ENCODE data around the gene ORC6. TPM values are rescaled to one million over a fixed set of nuclear protein-coding genes. Genes with fewer than 3 reads are reported as not detected.

The ORC6 gene
- total RNA-seq, 8 experiments from 2014 or later, result 2.8 to 39.8 (median 5.9) TPM

DNA sequence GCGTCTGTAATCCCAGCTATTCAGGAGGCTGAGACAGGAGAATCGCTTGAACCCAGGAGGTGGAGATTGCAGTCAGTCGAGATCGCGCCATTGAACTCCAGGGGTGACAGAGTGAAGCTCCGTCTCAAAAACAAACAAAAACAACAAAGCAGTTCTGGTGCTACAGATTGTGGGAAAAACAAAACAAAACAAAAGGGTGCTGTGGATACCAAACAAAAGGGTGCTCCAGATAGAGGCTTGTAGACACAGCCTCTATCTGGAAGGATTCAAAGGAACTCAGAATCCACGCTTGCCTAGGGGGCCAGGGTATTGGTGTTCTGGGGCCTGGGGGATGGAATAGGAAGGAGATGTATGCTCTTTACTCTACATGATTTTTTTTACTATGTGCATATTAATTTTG lies 56.2 kb downstream of the ORC6 start:
- Histone ChIP-seq H3K4me3 (no peak overlapping the region), H3K27ac (no peak overlapping the region), H3K4me1 (replicated peaks in 1 of 2) (peaks cover 0 to 16% of the 10 kb centered on the region in 2 donors)
- in situ Hi-C loops (cut with MboI; ENCODE audit: low pct_unique_long_range_greater_than_20kb in 2 of 9, low sequenced_read_pairs in 9 of 9, unreplicated experiment in 9 of 9), result no loop called here
- ATAC-seq (replicated peaks in 6 of 8), result peak in 4 of 8 experiments; percentile 38 to 76 (median 63)
- WGBS, 10 experiments, result 24 to 75% (median 56%) methylated on average over 1 to 7 of the region's 7 CpGs; no CpG with 5 or more reads in 4 of the 10 experiments

DNA sequence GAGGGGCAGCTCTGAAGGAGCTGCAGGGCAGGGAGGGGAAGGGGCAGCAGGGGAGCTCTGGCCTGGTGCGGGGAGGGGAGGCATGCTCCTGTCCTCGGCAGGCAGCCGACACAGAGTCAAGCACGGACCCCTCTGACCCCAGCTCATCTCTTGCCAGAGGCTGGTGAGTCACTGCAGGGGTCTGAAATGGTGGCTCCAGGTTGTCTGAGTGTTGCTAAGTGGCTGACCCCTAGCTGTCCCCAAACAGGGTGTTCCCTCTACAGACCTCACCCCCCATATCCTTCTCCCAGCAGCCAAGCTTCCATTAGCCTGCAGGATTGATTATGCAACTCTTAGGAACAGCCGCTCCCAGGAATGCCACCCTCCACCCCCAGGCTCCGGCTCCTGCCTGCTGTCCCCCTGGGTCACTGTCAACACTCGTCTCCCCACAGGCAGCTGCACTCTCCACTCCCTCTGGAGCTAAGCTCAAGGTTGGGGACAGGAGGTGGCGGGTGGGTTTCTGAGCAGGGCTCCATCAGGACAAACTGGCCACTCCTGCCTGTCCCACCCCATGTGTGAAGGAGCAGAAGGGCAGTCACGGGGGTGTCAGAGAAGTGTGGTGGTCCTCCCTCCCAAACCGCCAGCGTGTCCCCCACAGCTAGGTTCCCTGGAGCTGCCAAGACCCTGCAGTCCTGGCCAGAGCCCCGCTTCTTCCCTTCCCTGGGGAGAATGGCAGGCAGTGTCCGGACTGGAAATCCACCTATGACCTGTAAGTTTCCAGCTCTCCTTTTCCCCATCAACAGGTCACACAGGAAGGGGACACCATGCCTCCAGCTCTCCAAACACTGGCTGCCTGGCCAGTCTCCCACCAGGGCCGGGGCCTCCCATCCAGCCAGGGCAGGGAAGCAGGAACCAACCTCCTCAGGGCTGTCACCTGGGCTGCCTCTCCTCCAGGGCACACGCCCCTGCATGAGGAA lies 57.6 kb downstream of the ORC6 start:
- in situ Hi-C loops (cut with MboI; ENCODE audit: low pct_unique_long_range_greater_than_20kb in 2 of 9, low sequenced_read_pairs in 9 of 9, unreplicated experiment in 9 of 9), result no loop called here
- WGBS, 10 experiments, result 33 to 100% (median 100%) methylated on average over 1 to 3 of the region's 15 CpGs; no CpG with 5 or more reads in 4 of the 10 experiments
- no peak overlapping the region for H3K4me3 ChIP-seq
- peak in 5 of 8 experiments; percentile 32 to 46 (median 36) for ATAC-seq (replicated peaks in 6 of 8)
- H3K27ac ChIP-seq, result no peak overlapping the region
- H3K4me1 ChIP-seq (replicated peaks in 1 of 2), result peaks cover 0 to 16% of the 10 kb centered on the region in 2 donors

Other genes with a start within 250 kb of the ORC6 start
- 10 to 100 TPM in 3 of 8 experiments, 1 to 10 TPM in 2, under 1 TPM in 3; 0.05 to 17.1 (median 1.3) TPM for gene SHCBP1, start 68.3 kb upstream of the ORC6 start, total RNA-seq
- gene VPS35, start 481 bp upstream of the ORC6 start, total RNA-seq, result 10 to 100 TPM; 39.6 to 80.6 (median 54.8) TPM
- gene MYLK3, start 58.7 kb downstream of the ORC6 start, total RNA-seq, result 1 to 10 TPM in 2 of 8 experiments, under 1 TPM in 5, not detected in 1; 0.21 to 5.3 (median 0.52) TPM
- 10 to 100 TPM in 7 of 8 experiments, 1 to 10 TPM in 1; 5.3 to 23.6 (median 16.2) TPM for gene C16orf87, start 141.5 kb downstream of the ORC6 start, total RNA-seq
- 10 to 100 TPM in 7 of 8 experiments, 1 to 10 TPM in 1; 4.8 to 67.0 (median 24.6) TPM for gene GPT2, start 194.7 kb downstream of the ORC6 start, total RNA-seq

Data from motor neuron (in vitro differentiated cells).